VCaP (cell line): ENCODE measurements around the gene SHKBP1.
A peak's percentile ranks its signal among the peaks of the same experiment; 100 is the strongest.

Source experiments
- H3K27ac ChIP-seq: fragments of 450-650 bp; 2 replicates; pipeline ENCODE4 v1.5.1; 2017
- CTCF ChIP-seq: fragments of 450-650 bp; conservative IDR thresholded peaks from 2 replicates; pipeline ENCODE4 v1.5.1; 2017; ENCODE audit warnings: mild to moderate bottlenecking, moderate library complexity

Gene SHKBP1

GRCh38 chr19:40632311-40633036 is 55.8 kb downstream of the SHKBP1 start:
- H3K27ac ChIP-seq = no peak overlapping the region
- TF ChIP-seq CTCF = no peak

GRCh38 chr19:40633207-40633606 is 56.5 kb downstream of the SHKBP1 start:
- no peak overlapping the region for H3K27ac ChIP-seq
- no peak for TF ChIP-seq CTCF

GRCh38 chr19:40638327-40638726 is 61.7 kb downstream of the SHKBP1 start:
- TF ChIP-seq CTCF = no peak

GRCh38 chr19:40639638-40639982 is 62.9 kb downstream of the SHKBP1 start:
- TF ChIP-seq CTCF = no peak
- no peak overlapping the region for H3K27ac ChIP-seq

More at GRCh38 chr19:40638327-40638726, 61.7 kb downstream of the SHKBP1 start:
- H3K27ac ChIP-seq = no peak overlapping the region

GRCh38 chr19:40640744-40641143 is 64.1 kb downstream of the SHKBP1 start:
- no peak for TF ChIP-seq CTCF
- H3K27ac ChIP-seq = peak overlapping the region; percentile 29; the same call in 1 of the 2 replicates
